Right lobe of liver (tissue), 4 donors: ENCODE results near the gene LPA.

ENCODE experiments used
- CTCF ChIP-seq, 4 donors: fragments of 200-600 bp in 3 of 4; fragments of 450-650 bp in 1 of 4; IDR thresholded peaks; one replicate each; pipeline versions ENCODE4 v1.5.1 to v1.8.0; 2016 to 2022; ENCODE audit warnings: antibody characterized with exemption in 4 of 4, mild to moderate bottlenecking in 2 of 4
- POLR2A ChIP-seq: fragments of 450-650 bp; IDR thresholded peaks from one replicate; pipeline ENCODE4 v1.6.1; 2017; ENCODE audit warnings: antibody characterized with exemption, mild to moderate bottlenecking
- donor health status: DM: no; HTN: no; CAD: no.
- donor health status: DM: no; HTN: no; CAD: no.
- donor health status: DM: no; HTN: yes; CAD: no.

- TF ChIP-seq CTCF (IDR thresholded peaks at IDR 0.05): no peak
- no peak for TF ChIP-seq POLR2A
Measured at GRCh38 chr6:160513836-160514235, 150.2 kb downstream of the LPA start.
